ENCODE data around the gene MADCAM1.

- TF ChIP-seq CTCF (IDR thresholded peaks at IDR 0.05; ENCODE audit: control extremely low read depth in 1 of 3, insufficient read depth in 1 of 3, low read depth in 1 of 3, low read length in 3 of 3) (no peak), YY1 (IDR thresholded peaks at IDR 0.05; ENCODE audit: low read depth, low read length) (no peak), TCF12 (IDR thresholded peaks at IDR 0.05; ENCODE audit: low read depth, low read length) (no peak), POLR2A (IDR thresholded peaks at IDR 0.05; ENCODE audit: control extremely low read depth in 1 of 2, low read depth in 2 of 2, low read length in 2 of 2) (no peak), EZH2 (IDR thresholded peaks at IDR 0.05; ENCODE audit: low read depth, low read length, severe bottlenecking) (no peak), JUN (IDR thresholded peaks at IDR 0.05; ENCODE audit: low read depth, low read length) (no peak), USF2 (IDR thresholded peaks at IDR 0.05; ENCODE audit: low read length) (no peak), MAFK (IDR thresholded peaks at IDR 0.05; ENCODE audit: low read depth, low read length) (no peak)
These were observed 34.9 kb downstream of the MADCAM1 start for GRCh38 chr19:531009-531752.
